Measurements from ENCODE around the gene MMP10. TPM values are rescaled to one million over a fixed set of nuclear protein-coding genes. Genes with fewer than 3 reads are reported as not detected.

Gene MMP10
- 1.4 TPM for total RNA-seq

- no peak for ATAC-seq
These were observed at the start of gene MMP10 for GRCh38 chr11:102780491-102780918. MMP10 (minus strand) TSS chr11:102780628; CDS start chr11:102780591, 37 bp downstream.

GRCh38 chr11:102829316-102830000 lies 49.0 kb upstream of the MMP10 start:
- ATAC-seq, result no peak

- ATAC-seq, result no peak
These were observed 44.1 kb upstream of the MMP10 start for GRCh38 chr11:102824556-102824955.

GRCh38 chr11:102819491-102819890 lies 39.1 kb upstream of the MMP10 start:
- ATAC-seq, result no peak

- peak; percentile 65 for ATAC-seq
These were observed 33.1 kb upstream of the MMP10 start for GRCh38 chr11:102813484-102813883.

- ATAC-seq, result no peak
These were observed 31.8 kb upstream of the MMP10 start for GRCh38 chr11:102812188-102812587.

- no peak for ATAC-seq
These were observed 30.7 kb upstream of the MMP10 start for GRCh38 chr11:102810950-102811660.

- ATAC-seq, result no peak
These were observed 29.5 kb upstream of the MMP10 start for GRCh38 chr11:102809971-102810370.

- peak; percentile 33 for ATAC-seq
These were observed 27.5 kb upstream of the MMP10 start for GRCh38 chr11:102807921-102808320.

GRCh38 chr11:102806296-102806695 lies 25.9 kb upstream of the MMP10 start:
- no peak for ATAC-seq

GRCh38 chr11:102802341-102802740 lies 21.9 kb upstream of the MMP10 start:
- ATAC-seq, result no peak

GRCh38 chr11:102800767-102801166 lies 20.3 kb upstream of the MMP10 start:
- no peak for ATAC-seq

- no peak for ATAC-seq
These were observed 19.4 kb upstream of the MMP10 start for GRCh38 chr11:102799681-102800340.

GRCh38 chr11:102798012-102798746 lies 17.8 kb upstream of the MMP10 start, which contains the start of gene MMP1:
MMP1 (minus strand) TSS chr11:102798160; CDS start chr11:102798092, 68 bp downstream.
- peak; percentile 92 for ATAC-seq

GRCh38 chr11:102794382-102794781 lies 14.0 kb upstream of the MMP10 start:
- ATAC-seq, result no peak

- ATAC-seq, result no peak
These were observed 13.4 kb upstream of the MMP10 start for GRCh38 chr11:102793677-102794290.

- no peak for ATAC-seq
These were observed 12.2 kb upstream of the MMP10 start for GRCh38 chr11:102792604-102793003.

GRCh38 chr11:102791271-102792036 lies 11.0 kb upstream of the MMP10 start:
- no peak for ATAC-seq

GRCh38 chr11:102788334-102788995 lies 8.0 kb upstream of the MMP10 start:
- ATAC-seq, result no peak

- no peak for ATAC-seq
These were observed 4.0 kb upstream of the MMP10 start for GRCh38 chr11:102784380-102784779.

GRCh38 chr11:102783720-102784119 lies 3.3 kb upstream of the MMP10 start:
- peak; percentile 96 for ATAC-seq
